Heart left ventricle (tissue), 16 donors: Measurements from ENCODE around the gene HDAC4. TPM values are rescaled to one million over a fixed set of nuclear protein-coding genes. Genes with fewer than 3 reads are reported as not detected.

Source experiments
- ATAC-seq, 4 donors: fragments of 200-7000 bp; cut with Tn5 transposase; one replicate each; pipeline ENCODE4 v1.9.1; 2020 to 2022; ENCODE audit warnings: moderate library complexity in 4 of 4, mild to moderate bottlenecking in 3 of 4, moderate number of reproducible peaks in 1 of 4
- DNase-seq, 5 donors: peaks; one replicate each; pipeline ENCODE4 v3.0.0-alpha.2; 2020
- H3K27ac ChIP-seq, 12 donors: fragments of 200-600 bp; sonication (generic) in 4 of 12; one replicate each; pipeline versions ENCODE4 v1.5.0 to v1.8.0; 2016 to 2022; ENCODE audit warnings: mild to moderate bottlenecking in 2 of 12
- H3K27me3 ChIP-seq, 9 donors: fragments of 200-600 bp; sonication (generic) in 2 of 9; one replicate each; pipeline versions ENCODE4 v1.5.1 to v1.8.0; 2016 to 2022; ENCODE audit warnings: mild to moderate bottlenecking in 3 of 9
- H3K36me3 ChIP-seq, 9 donors: fragments of 200-600 bp; sonication (generic) in 2 of 9; one replicate each; pipeline versions ENCODE4 v1.5.0 to v1.8.0; 2018 to 2022; ENCODE audit warnings: mild to moderate bottlenecking in 2 of 9
- H3K4me1 ChIP-seq, 12 donors: fragments of 200-600 bp; sonication (generic) in 4 of 12; one replicate each; pipeline versions ENCODE4 v1.5.0 to v1.8.0; 2016 to 2022; ENCODE audit warnings: mild to moderate bottlenecking in 3 of 12
- H3K4me3 ChIP-seq, 12 donors: fragments of 200-600 bp; sonication (generic) in 4 of 12; one replicate each; pipeline versions ENCODE4 v1.5.0 to v1.8.0; 2017 to 2022; ENCODE audit warnings: mild to moderate bottlenecking in 9 of 12, moderate library complexity in 4 of 12
- H3K9me3 ChIP-seq, 12 donors: fragments of 200-600 bp; sonication (generic) in 4 of 12; one replicate each; pipeline versions ENCODE4 v1.5.0 to v1.8.0; 2016 to 2022; ENCODE audit warnings: mild to moderate bottlenecking in 1 of 12
- POLR2A ChIP-seq, 2 donors: fragments of 450-650 bp; IDR thresholded peaks; one replicate each; pipeline ENCODE4 v1.6.1; 2017; ENCODE audit warnings: antibody characterized with exemption in 2 of 2, mild to moderate bottlenecking in 2 of 2, moderate library complexity in 2 of 2
- WGBS, 4 donors: extraction: QIAGEN DNeasy Blood & Tissue Kit in 2 of 4; methylation state at CpG; one replicate each; pipeline versions ENCODE4 v1.1.5 to v1.1.7; 2013 to 2018; 5-methylcytosine and 5-hydroxymethylcytosine counted together
- intact Hi-C, 10 donors: fragments of 100-400 bp; cut with DNase I; formaldehyde crosslinking; loops; one replicate each; pipeline versions ENCODE4 v1.11.1 to v1.14.2; 2022
- polyA plus RNA-seq, 2 donors: library from polyadenylated mRNA; stranded (reverse); fragments of 200-250 nt; gene quantifications; one replicate each; pipeline ENCODE4 v1.2.3, GENCODE V29; 2013
- total RNA-seq, 9 donors: library from RNA; depleted of rRNA in 2 of 9; stranded (reverse); fragments of >200 nt in 2 of 9; fragmentation: NEBNext Ultra II Directional in 3 of 9; extraction: Animal tissue kit (Norgen Biotek cat#: 25700) in 3 of 9; gene quantifications; one replicate each; pipeline versions ENCODE4 v1.1.0 to v1.2.4, GENCODE V29; 2016 to 2023
- TF ChIP-seq, protein P1 (sequence below), 12 donors: fragments of 200-600 bp; sonication (generic) in 4 of 12; IDR thresholded peaks; one replicate each; pipeline versions ENCODE4 v1.5.0 to v1.8.0; 2018 to 2022; ENCODE audit warnings: antibody characterized with exemption in 12 of 12, mild to moderate bottlenecking in 5 of 12
- donor health status: ischemic (EF 13 %, LVEDD 7.1; RV severe dilation, severe dysfunction).
- donor health status: healthy with polysubstance abuse.
- donor health status: DM: no; HTN: yes; CAD: no.
- donor health status: DM: no; HTN: no; CAD: no.
- donor health status: ischemic (EF 25% LVEDD 6.9; RV normal size, moderate dysfunction).
- donor health status: ischemic (EF 25% LVEDD 5.7; RV mildly dilated, moderate dysfunction).
- donor health status: healthy.
- donor health status: DM: yes; HTN: yes; CAD: no.
- donor health status: ischemic (EF 35%, LVEDD 5.7; RV mildly dilated, moderate dysfunction).
- donor health status: nonischemic (EF 11% LVEDD 7.7; RV severe dilation, severe dysfunction).
- donor health status: DM: yes; HTN: yes; CAD: no.
- donor health status: PGD.
- donor health status: ischemic (EF 29% LVEDD 5.4; RV normal size, mild dysfunction).
- donor health status: nonischemic (EF 23%, LVEDD 6.1; RV moderate dilation, normal function).

The HDAC4 gene
- total and polyA plus RNA-seq, 11 donors = 13.9 to 37.6 (median 27.5) TPM

DNA sequence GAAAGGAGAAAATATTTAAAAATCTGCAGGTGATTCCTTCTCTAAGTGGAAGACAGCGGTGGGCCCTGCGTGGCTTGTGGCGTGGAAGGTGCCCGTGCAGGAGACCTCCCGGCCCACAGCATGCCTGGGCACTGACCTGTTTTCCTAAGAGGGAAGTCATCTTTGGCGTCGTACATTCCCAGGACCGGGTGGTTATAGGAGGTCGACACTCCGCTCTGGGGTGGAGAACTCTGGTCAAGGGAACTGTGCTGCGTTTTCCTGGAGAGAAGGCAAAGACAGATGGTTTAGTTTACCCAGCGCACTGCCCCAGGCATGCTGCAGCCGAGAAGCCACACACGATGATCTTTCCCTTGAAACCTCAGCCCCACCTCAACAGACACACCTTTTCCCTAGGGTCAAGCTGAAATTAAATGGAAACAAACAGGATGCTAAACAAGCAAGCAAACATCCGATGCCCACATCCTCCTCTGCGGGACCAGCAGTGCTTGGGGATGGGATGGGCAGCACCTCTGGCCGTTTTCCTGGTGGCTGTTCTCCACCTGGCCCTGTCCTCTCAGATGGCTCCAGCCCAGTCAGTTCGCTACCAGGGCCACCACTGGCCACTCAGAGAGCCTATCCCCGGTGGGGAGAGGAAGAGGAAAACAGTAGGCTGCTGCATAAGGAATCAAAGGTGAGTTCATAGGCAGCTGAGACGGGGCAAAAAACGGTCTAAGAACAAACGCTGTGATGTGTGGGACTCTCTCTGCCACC lies 244.1 kb downstream of the HDAC4 start:
- no peaks in the 10 kb centered on the region for H3K9me3 ChIP-seq
- peaks cover 0 to 75% (median 57%) of the 10 kb centered on the region in 9 donors for H3K36me3 ChIP-seq
- no peak overlapping the region for H3K4me3 ChIP-seq
- 83 to 88% (median 87%) methylated on average over 22 of the region's 22 CpGs for WGBS, 4 donors
- no peak for ATAC-seq
- H3K4me1 ChIP-seq = peaks cover 0 to 14% (median 3%) of the 10 kb centered on the region in 12 donors
- H3K27me3 ChIP-seq = no peaks in the 10 kb centered on the region
- peak in 2 of 5 donors; percentile 1 to 6 for DNase-seq
- intact Hi-C loops = loop anchor here in 1 of 10 donors (10.0 kb wide), 1 partner anchor 238 kb away; no protein-coding TSS in a partner anchor
- TF ChIP-seq, protein P1, sequence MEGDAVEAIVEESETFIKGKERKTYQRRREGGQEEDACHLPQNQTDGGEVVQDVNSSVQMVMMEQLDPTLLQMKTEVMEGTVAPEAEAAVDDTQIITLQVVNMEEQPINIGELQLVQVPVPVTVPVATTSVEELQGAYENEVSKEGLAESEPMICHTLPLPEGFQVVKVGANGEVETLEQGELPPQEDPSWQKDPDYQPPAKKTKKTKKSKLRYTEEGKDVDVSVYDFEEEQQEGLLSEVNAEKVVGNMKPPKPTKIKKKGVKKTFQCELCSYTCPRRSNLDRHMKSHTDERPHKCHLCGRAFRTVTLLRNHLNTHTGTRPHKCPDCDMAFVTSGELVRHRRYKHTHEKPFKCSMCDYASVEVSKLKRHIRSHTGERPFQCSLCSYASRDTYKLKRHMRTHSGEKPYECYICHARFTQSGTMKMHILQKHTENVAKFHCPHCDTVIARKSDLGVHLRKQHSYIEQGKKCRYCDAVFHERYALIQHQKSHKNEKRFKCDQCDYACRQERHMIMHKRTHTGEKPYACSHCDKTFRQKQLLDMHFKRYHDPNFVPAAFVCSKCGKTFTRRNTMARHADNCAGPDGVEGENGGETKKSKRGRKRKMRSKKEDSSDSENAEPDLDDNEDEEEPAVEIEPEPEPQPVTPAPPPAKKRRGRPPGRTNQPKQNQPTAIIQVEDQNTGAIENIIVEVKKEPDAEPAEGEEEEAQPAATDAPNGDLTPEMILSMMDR (IDR thresholded peaks at IDR 0.05) = no peak
- TF ChIP-seq POLR2A (IDR thresholded peaks at IDR 0.05) = no peak
- peak overlapping the region in 1 of 12 donors; percentile 1 for H3K27ac ChIP-seq

GRCh38 chr2:239155806-239156480 lies 244.9 kb downstream of the HDAC4 start:
- no peak overlapping the region for H3K4me3 ChIP-seq
- intact Hi-C loops = loop anchor here in 1 of 10 donors (10.0 kb wide), 1 partner anchor 239 kb away; no protein-coding TSS in a partner anchor
- 95 to 98% (median 96%) methylated on average over 12 of the region's 12 CpGs for WGBS, 4 donors
- no peaks in the 10 kb centered on the region for H3K27me3 ChIP-seq
- TF ChIP-seq, protein P1 (IDR thresholded peaks at IDR 0.05) = no peak
- H3K36me3 ChIP-seq = peaks cover 0 to 70% (median 54%) of the 10 kb centered on the region in 9 donors
- peaks cover 0 to 22% (median 9%) of the 10 kb centered on the region in 12 donors for H3K4me1 ChIP-seq
- ATAC-seq (no peak), DNase-seq (peak in 1 of 5 donors; percentile 10)
- H3K27ac ChIP-seq = peak overlapping the region in 1 of 12 donors; percentile 36
- no peaks in the 10 kb centered on the region for H3K9me3 ChIP-seq

DNA sequence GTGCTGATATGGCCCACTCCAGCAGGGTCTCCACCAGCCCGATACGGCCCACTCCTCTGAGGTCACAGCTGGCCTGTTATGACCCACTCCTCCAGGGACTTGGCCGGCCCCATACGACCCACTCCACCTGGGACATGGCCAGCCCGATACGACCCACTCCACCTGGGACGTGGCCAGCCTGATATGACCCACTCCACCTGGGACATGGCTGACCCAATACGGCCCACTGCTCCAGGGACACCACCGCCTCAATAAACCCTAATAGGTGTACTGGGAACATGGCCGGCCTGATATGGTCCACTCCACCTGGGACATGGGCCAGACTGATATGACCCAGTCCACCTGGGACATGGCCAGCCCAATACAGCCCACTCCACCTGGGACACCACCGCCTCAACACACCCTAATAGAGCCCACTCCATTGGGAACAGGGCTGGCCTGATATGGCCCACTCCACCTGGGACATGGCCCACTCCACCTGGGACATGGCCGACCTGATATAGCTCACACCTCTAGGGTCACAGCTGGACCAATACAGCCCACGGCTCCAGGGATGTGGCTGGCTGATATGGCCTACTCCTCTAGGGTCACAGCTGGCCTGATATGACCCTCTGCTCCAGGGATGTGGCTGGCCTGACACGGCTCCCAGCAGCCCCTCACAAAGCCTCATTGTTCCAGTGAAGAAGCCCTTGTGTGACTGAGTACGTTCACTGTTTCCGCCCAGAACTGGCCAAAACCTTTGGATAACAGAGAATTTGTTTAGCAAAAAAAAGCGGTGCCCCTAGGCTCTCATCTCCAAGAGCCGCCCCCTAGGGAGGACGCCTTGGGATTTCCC lies 245.6 kb downstream of the HDAC4 start:
- no peak for ATAC-seq
- 77 to 91% (median 80%) methylated on average over 17 to 19 of the region's 19 CpGs for WGBS, 4 donors
- DNase-seq = peak in 3 of 5 donors; percentile 20 to 50 (median 21)
- TF ChIP-seq POLR2A (IDR thresholded peaks at IDR 0.05) = no peak
- TF ChIP-seq, protein P1 (IDR thresholded peaks at IDR 0.05) = no peak
- H3K27me3 ChIP-seq = no peaks in the 10 kb centered on the region
- H3K4me3 ChIP-seq = no peak overlapping the region
- H3K27ac ChIP-seq = peak overlapping the region in 1 of 12 donors; percentile 36
- intact Hi-C loops = loop anchor here in 2 of 10 donors (5.0 to 10.0 kb wide), 2 partner anchors 137 to 240 kb away; no protein-coding TSS in a partner anchor
- peaks cover 0 to 24% (median 10%) of the 10 kb centered on the region in 12 donors for H3K4me1 ChIP-seq
- no peaks in the 10 kb centered on the region for H3K9me3 ChIP-seq
- peaks cover 0 to 63% (median 46%) of the 10 kb centered on the region in 9 donors for H3K36me3 ChIP-seq
